GM12891 (cell line): ENCODE data around the gene SRMS.

Experiments used
- DNase-seq: peaks from one replicate; pipeline ENCODE4 v3.0.0; 2011; ENCODE audit warnings: low spot score; ENCODE audit not compliant: insufficient read length
- FAIRE-seq: peaks from 2 replicates; lab custom pipeline; 2011; peaks lifted over from hg19 to GRCh38; lab: Jason Lieb, UNC
- PAX5 ChIP-seq: IDR thresholded peaks from 2 replicates; pipeline ENCODE4 v1.6.1; 2011; ENCODE audit warnings: low read length, moderate library complexity, mild to moderate bottlenecking; ENCODE audit not compliant: insufficient read depth, severe bottlenecking
- POLR2A ChIP-seq: IDR thresholded peaks from 2 replicates; pipeline ENCODE4 v1.6.1; 2011; ENCODE audit warnings: low read depth, low read length, control low read depth
- POLR2AphosphoS5 ChIP-seq: IDR thresholded peaks from 2 replicates; pipeline ENCODE4 v1.6.1; 2011; ENCODE audit warnings: low read depth, low read length, control low read depth
- POU2F2 ChIP-seq: IDR thresholded peaks from 2 replicates; pipeline ENCODE4 v1.6.1; 2011; ENCODE audit warnings: low read depth, mild to moderate bottlenecking, control low read depth, low read length, moderate library complexity
- SPI1 ChIP-seq: IDR thresholded peaks from 2 replicates; pipeline ENCODE4 v1.6.1; 2011; ENCODE audit warnings: low read depth, low read length, control low read depth
- TAF1 ChIP-seq: IDR thresholded peaks from 2 replicates; pipeline ENCODE4 v1.6.1; 2011; ENCODE audit warnings: low read depth, low read length, control low read depth

Gene SRMS

GRCh38 chr20:63491635-63492230, 55.8 kb downstream of the SRMS start:
- no peak for FAIRE-seq
- TF ChIP-seq POLR2A = no peak
- TF ChIP-seq PAX5 = no peak
- TF ChIP-seq TAF1 = no peak
- no peak for DNase-seq

DNA sequence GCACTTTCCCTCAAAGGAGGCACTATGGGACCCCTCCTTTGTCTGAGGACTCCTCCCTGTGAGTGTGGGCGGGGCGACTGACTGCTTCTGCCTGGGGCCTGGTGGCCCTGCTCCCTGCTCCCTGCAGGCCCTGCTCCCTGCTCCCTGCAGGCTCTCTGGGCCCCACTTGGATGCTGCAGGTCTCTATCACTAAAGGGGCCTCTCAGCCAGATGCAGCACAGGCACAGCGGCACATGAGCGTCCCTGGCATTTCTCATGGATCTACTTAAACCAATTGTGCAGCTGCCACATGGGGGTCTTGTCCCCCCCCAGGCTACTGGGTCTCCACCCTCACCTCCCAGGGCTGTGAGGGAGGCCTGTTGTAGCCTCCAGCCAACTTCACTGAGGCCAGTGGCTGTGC, 56.5 kb downstream of the SRMS start:
- no peak for FAIRE-seq
- TF ChIP-seq SPI1 (no peak), POLR2AphosphoS5 (no peak), POLR2A (no peak), TAF1 (no peak), POU2F2 (no peak), PAX5 (no peak)
- DNase-seq = no peak
